HL-60 (cell line): Measurements from ENCODE around the gene CSNK2B.
A peak's percentile ranks its signal among the peaks of the same experiment; 100 is the strongest.

Experiments used
- DNase-seq, 2 experiments: peaks; one replicate each; pipeline ENCODE4 v3.0.0-alpha.2; 2010 to 2020; ENCODE audit warnings: low read depth in 1 of 2, low spot score in 1 of 2
- H3K27ac ChIP-seq: fragments of 250-450 bp; sonication (Bioruptor Pico); replicated peaks from 2 replicates; pipeline ENCODE4 v1.5.1; 2020; ENCODE audit warnings: mild to moderate bottlenecking, moderate library complexity
- H3K27me3 ChIP-seq: fragments of 250-450 bp; sonication (Bioruptor Pico); 2 replicates; pipeline ENCODE4 v1.5.1; 2021; ENCODE audit warnings: mild to moderate bottlenecking, moderate library complexity; ENCODE audit not compliant: insufficient read depth, poor library complexity, severe bottlenecking
- H3K4me3 ChIP-seq: replicated peaks from 2 replicates; pipeline ENCODE4 v1.5.1; 2011; ENCODE audit warnings: mild to moderate bottlenecking, control low read depth, low read length; ENCODE audit not compliant: insufficient read depth
- CTCF ChIP-seq: IDR thresholded peaks from one replicate; pipeline ENCODE4 v1.5.1; 2011; ENCODE audit warnings: low read length, control low read depth, inconsistent platforms; ENCODE audit not compliant: insufficient read depth
- GABPA ChIP-seq: IDR thresholded peaks from 2 replicates; pipeline ENCODE4 v1.6.1; 2012; ENCODE audit warnings: low read depth
- POLR2AphosphoS5 ChIP-seq: IDR thresholded peaks from 2 replicates; pipeline ENCODE4 v1.6.1; 2012; ENCODE audit warnings: low read depth
- REST ChIP-seq: IDR thresholded peaks from 2 replicates; pipeline ENCODE4 v1.6.1; 2012; ENCODE audit warnings: low read depth; ENCODE audit not compliant: insufficient replicate concordance
- SPI1 ChIP-seq: IDR thresholded peaks from 2 replicates; pipeline ENCODE4 v1.6.1; 2012; ENCODE audit warnings: low read depth, mild to moderate bottlenecking, borderline replicate concordance

CSNK2B gene

GRCh38 chr6:31710523-31711219 is 44.8 kb downstream of the CSNK2B start:
- DNase-seq, result no peak
- Histone ChIP-seq H3K4me3 (no peak overlapping the region), H3K27ac (no peak overlapping the region), H3K27me3 (no peaks in the 10 kb centered on the region)
- TF ChIP-seq SPI1 (no peak), REST (no peak), CTCF (no peak), GABPA (no peak), POLR2AphosphoS5 (no peak)

- no peak overlapping the region for H3K27ac ChIP-seq
- no peak overlapping the region for H3K4me3 ChIP-seq
- H3K27me3 ChIP-seq, result no peaks in the 10 kb centered on the region
- DNase-seq, result peak in 1 of 2 experiments; percentile 28
- peak; percentile 52; the same call in 1 of the 2 replicates for TF ChIP-seq SPI1
- no peak for TF ChIP-seq POLR2AphosphoS5
- TF ChIP-seq GABPA, result no peak
- no peak for TF ChIP-seq CTCF
- no peak for TF ChIP-seq REST
Measured at GRCh38 chr6:31711233-31711632, 45.4 kb downstream of the CSNK2B start.

- Histone ChIP-seq H3K27me3 (no peaks in the 10 kb centered on the region), H3K4me3 (no peak overlapping the region), H3K27ac (no peak overlapping the region)
- peak in 1 of 2 experiments; percentile 33 for DNase-seq
- TF ChIP-seq REST (no peak), SPI1 (no peak), CTCF (peak; percentile 10)
Measured at GRCh38 chr6:31712296-31712695, 46.4 kb downstream of the CSNK2B start.
